Ovary (tissue), 3 donors: Measurements from ENCODE around the gene C19orf81.

Source experiments
- CTCF ChIP-seq, 3 donors: fragments of 450-650 bp in 2 of 3; fragments of 200-600 bp in 1 of 3; IDR thresholded peaks; one replicate each; pipeline versions ENCODE4 v1.5.1 to v1.8.0; 2016 to 2022; ENCODE audit warnings: antibody characterized with exemption in 3 of 3, mild to moderate bottlenecking in 1 of 3
- EP300 ChIP-seq: sonication (generic); formaldehyde crosslinking; IDR thresholded peaks from one replicate; pipeline ENCODE4 v1.6.1; 2017; ENCODE audit warnings: antibody characterized with exemption
- donor health status: DM: no; HTN: no; CAD: no.

DNA sequence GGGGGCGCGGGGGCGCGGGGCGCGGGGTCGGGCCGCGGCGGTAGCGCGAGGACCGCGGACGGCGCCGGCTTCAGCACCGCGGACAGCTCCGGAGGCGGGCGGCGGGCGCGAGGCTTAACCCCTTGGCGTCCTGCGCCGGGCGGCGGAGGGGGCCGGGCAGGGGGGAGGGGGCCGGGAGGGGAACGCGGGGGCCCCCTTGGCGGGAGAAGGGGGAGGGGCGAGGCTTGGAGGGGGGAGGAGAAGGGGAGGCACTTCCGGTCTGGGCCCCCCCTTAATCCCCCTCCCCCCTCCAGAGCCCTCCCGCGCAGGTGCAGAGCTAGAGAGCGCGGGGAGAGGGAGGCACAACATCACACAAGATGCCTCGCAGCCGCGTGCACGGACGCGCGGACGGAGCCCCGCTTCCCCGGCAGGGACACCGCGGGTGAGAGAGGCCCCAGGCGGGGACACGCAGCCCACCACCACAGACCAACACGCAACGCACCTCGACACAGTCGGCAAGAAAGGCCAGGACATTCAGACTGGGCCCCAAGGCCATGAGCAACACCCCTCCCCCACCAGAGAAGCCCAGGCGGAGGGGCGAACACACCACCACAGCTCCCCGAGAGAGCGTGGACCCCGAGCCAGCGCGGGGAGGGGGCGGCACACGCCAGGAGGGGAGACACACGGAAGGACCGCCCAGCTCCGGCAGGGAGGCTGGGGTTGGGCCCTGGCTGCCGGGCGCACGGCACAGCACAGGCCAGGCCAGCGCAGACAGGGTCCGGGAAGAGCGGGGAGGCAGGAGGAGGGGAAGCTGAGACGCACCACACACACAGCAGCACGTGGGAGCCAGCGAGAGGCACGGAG is 46.2 kb downstream of the C19orf81 start:
- TF ChIP-seq EP300 (no peak), CTCF (IDR thresholded peaks at IDR 0.05) (no peak)
